PC-9 (cell line): Measurements from ENCODE around the gene MARK1. TPM values are rescaled to one million over a fixed set of nuclear protein-coding genes. Genes with fewer than 3 reads are reported as not detected.
A peak's percentile ranks its signal among the peaks of the same experiment; 100 is the strongest.

Experiments
- BruUV-seq: library from RNA; stranded (reverse); fragments of 400-500 nt; replicated peaks from 2 replicates; lab custom pipeline; 2021; lab: Mats Ljungman, UMichigan
- CTCF ChIA-PET: fragments of 300-600 bp; sonication (Branson Sonifier 250); formaldehyde crosslinking; loops from one replicate; lab custom pipeline; 2022; ENCODE audit warnings: antibody characterized with exemption; lab: Charles Lee
- POLR2A ChIA-PET: fragments of 300-600 bp; sonication (Branson Sonifier 250); formaldehyde crosslinking; loops from one replicate; lab custom pipeline; 2022; ENCODE audit warnings: antibody characterized with exemption; ENCODE audit not compliant: unreplicated experiment; lab: Charles Lee
- DNase-seq, 2 experiments: peaks; one replicate each; pipeline versions ENCODE4 v3.0.0 to v3.0.0-alpha.2; 2015 to 2022; ENCODE audit warnings: mixed read lengths in 1 of 2
- H2AFZ ChIP-seq: fragments of 200-600 bp; sonication (generic); 2 replicates; pipeline ENCODE4 v1.8.1; 2017; ENCODE audit warnings: antibody characterized with exemption
- H3F3A ChIP-seq: fragments of 200-600 bp; sonication (generic); 2 replicates; pipeline ENCODE4 v1.8.1; 2017; ENCODE audit warnings: antibody characterized with exemption, mild to moderate bottlenecking, low read depth; ENCODE audit not compliant: insufficient read depth
- H3K27ac ChIP-seq: fragments of 200-600 bp; sonication (generic); 2 replicates; pipeline ENCODE4 v1.6.1; 2016; ENCODE audit warnings: mixed run types
- H3K27me3 ChIP-seq: fragments of 200-600 bp; sonication (generic); 2 replicates; pipeline ENCODE4 v1.6.1; 2016; ENCODE audit warnings: low read depth, mixed run types; ENCODE audit not compliant: insufficient read depth
- H3K36me3 ChIP-seq: fragments of 200-600 bp; sonication (generic); 2 replicates; pipeline ENCODE4 v1.6.1; 2016; ENCODE audit warnings: low read depth, mixed run types
- H3K4me1 ChIP-seq: fragments of 200-600 bp; sonication (generic); replicated peaks from 2 replicates; pipeline ENCODE4 v1.6.1; 2016; ENCODE audit warnings: mixed run types; ENCODE audit not compliant: insufficient read depth
- H3K4me2 ChIP-seq: fragments of 200-600 bp; sonication (generic); 2 replicates; pipeline ENCODE4 v1.6.1; 2017; ENCODE audit warnings: mixed run types
- H3K4me3 ChIP-seq: fragments of 200-600 bp; sonication (generic); 2 replicates; pipeline ENCODE4 v1.6.1; 2016; ENCODE audit warnings: mixed run types
- H3K79me2 ChIP-seq: fragments of 200-600 bp; sonication (generic); 2 replicates; pipeline ENCODE4 v1.6.1; 2017; ENCODE audit warnings: low read depth, mixed run types
- H3K9me2 ChIP-seq: fragments of 200-600 bp; sonication (generic); 2 replicates; pipeline ENCODE4 v1.8.1; 2017; ENCODE audit warnings: mild to moderate bottlenecking; ENCODE audit not compliant: insufficient read depth
- H3K9me3 ChIP-seq: fragments of 200-600 bp; sonication (generic); 2 replicates; pipeline ENCODE4 v1.8.1; 2016; ENCODE audit warnings: low read depth; ENCODE audit not compliant: insufficient read depth
- H4K20me1 ChIP-seq: fragments of 200-600 bp; sonication (generic); 2 replicates; pipeline ENCODE4 v1.8.1; 2017; ENCODE audit not compliant: insufficient read depth
- CTCF ChIP-seq: fragments of 200-600 bp; sonication (generic); conservative IDR thresholded peaks from 2 replicates; pipeline ENCODE4 v1.6.1; 2017; ENCODE audit warnings: mixed run types, antibody characterized with exemption, mild to moderate bottlenecking, moderate library complexity
- EZH2 ChIP-seq: fragments of 200-600 bp; sonication (generic); IDR thresholded peaks from 2 replicates; pipeline ENCODE4 v1.8.0; 2017; ENCODE audit warnings: antibody characterized with exemption, low read depth
- intact Hi-C: fragments of 100-400 bp; cut with micrococcal nuclease; formaldehyde crosslinking; loops from one replicate; pipeline ENCODE4 v1.10.0; 2022; ENCODE audit not compliant: unreplicated experiment
- total RNA-seq: library from RNA; stranded (reverse); gene quantifications from 2 replicates; pipeline ENCODE4 v1.2.3, GENCODE V29; 2021

Gene MARK1
- total RNA-seq, 1 experiment from 2014 or later, result 1.9 TPM

GRCh38 chr1:220690140-220691052, 162.5 kb downstream of the MARK1 start, which contains the start of gene C1orf115:
Gene C1orf115 (plus strand): TSS chr1:220690363. CDS start chr1:220690403, 40 bp downstream.
- ChIA-PET CTCF (no interaction called here), POLR2A (no interaction called here)
- H3K79me2 ChIP-seq, result no peaks in the 10 kb centered on the region
- H3K9me2 ChIP-seq, result no peaks in the 10 kb centered on the region
- BruUV-seq, result no TSS peak
- peak; percentile 55 to 90 for DNase-seq
- no peaks in the 10 kb centered on the region for H3K27me3 ChIP-seq
- no peaks in the 10 kb centered on the region for H3K4me1 ChIP-seq
- H3K27ac ChIP-seq, result no peak within 1 kb of the TSS
- H3K4me2 ChIP-seq, result peak within 1 kb of the TSS; percentile 79
- H4K20me1 ChIP-seq, result no peaks in the 10 kb centered on the region
- intact Hi-C loops, result loop anchor here (1.0 to 2.0 kb wide), 2 partner anchors 42 to 86 kb away; no protein-coding TSS in a partner anchor
- no peaks in the 10 kb centered on the region for H3F3A ChIP-seq
- TF ChIP-seq CTCF (peak; percentile 98), EZH2 (no peak)
- no peaks in the 10 kb centered on the region for H3K36me3 ChIP-seq
- H2AFZ ChIP-seq, result peak within 1 kb of the TSS; percentile 86
- no peaks in the 10 kb centered on the region for H3K9me3 ChIP-seq
- H3K4me3 ChIP-seq, result peak within 1 kb of the TSS; percentile 77

GRCh38 chr1:220691053-220691684, 163.2 kb downstream of the MARK1 start:
- Histone ChIP-seq H3K36me3 (no peaks in the 10 kb centered on the region), H3K4me3 (peak overlapping the region; percentile 77; the same call in 1 of the 2 replicates), H3K4me2 (peak overlapping the region; percentile 79; the same call in 1 of the 2 replicates), H3K9me3 (no peaks in the 10 kb centered on the region), H3K27me3 (no peaks in the 10 kb centered on the region), H3K27ac (no peak overlapping the region), H3K9me2 (no peaks in the 10 kb centered on the region), H4K20me1 (no peaks in the 10 kb centered on the region), H3K4me1 (no peaks in the 10 kb centered on the region), H2AFZ (peak overlapping the region; percentile 86; the same call in 1 of the 2 replicates), H3F3A (no peaks in the 10 kb centered on the region), H3K79me2 (no peaks in the 10 kb centered on the region)
- ChIA-PET POLR2A (no interaction called here), CTCF (no interaction called here)
- intact Hi-C loops, result loop anchor here (2.0 kb wide), 1 partner anchor 42 kb away; no protein-coding TSS in a partner anchor
- DNase-seq, result no peak
- BruUV-seq, result TSS peak; percentile 62
- no peak for TF ChIP-seq CTCF
- TF ChIP-seq EZH2, result no peak

GRCh38 chr1:220692436-220693228, 164.7 kb downstream of the MARK1 start:
- intact Hi-C loops, result no loop called here
- Histone ChIP-seq H3K9me3 (no peaks in the 10 kb centered on the region), H3K9me2 (no peaks in the 10 kb centered on the region), H3K27ac (no peak overlapping the region), H2AFZ (no peak overlapping the region), H3K79me2 (no peaks in the 10 kb centered on the region), H3K4me2 (no peak overlapping the region), H3F3A (no peaks in the 10 kb centered on the region), H3K4me3 (no peak overlapping the region), H3K4me1 (no peaks in the 10 kb centered on the region), H3K27me3 (no peaks in the 10 kb centered on the region), H4K20me1 (no peaks in the 10 kb centered on the region), H3K36me3 (no peaks in the 10 kb centered on the region)
- CTCF ChIA-PET, result interaction anchor here (0.6 to 1.6 kb wide), 4 partner anchors 41 to 396 kb away, joined by 3 to 4 read pairs (median 3); partner anchors contain the start of gene MTARC2
- TF ChIP-seq EZH2, result no peak
- TF ChIP-seq CTCF, result no peak
- BruUV-seq, result no TSS peak
- DNase-seq, result no peak
- POLR2A ChIA-PET, result interaction anchor here (0.7 kb wide), 1 partner anchor 416 kb away, joined by 3 read pairs; no protein-coding TSS in a partner anchor
